Activated CD4-positive, alpha-beta T cell treated with anti-CD3 and anti-CD28 coated beads for 48 hours (primary cell): ENCODE data around the gene ZDHHC24.
"Not testable (repeated sequence)": the region's sequence is repeated elsewhere in the genome, so short reads cannot be mapped to it uniquely, and the experiment has no call there.

ENCODE experiments used
- DNase-seq: peaks from one replicate; pipeline ENCODE4 v3.0.0-alpha.2; 2020

ZDHHC24 gene, protein sequence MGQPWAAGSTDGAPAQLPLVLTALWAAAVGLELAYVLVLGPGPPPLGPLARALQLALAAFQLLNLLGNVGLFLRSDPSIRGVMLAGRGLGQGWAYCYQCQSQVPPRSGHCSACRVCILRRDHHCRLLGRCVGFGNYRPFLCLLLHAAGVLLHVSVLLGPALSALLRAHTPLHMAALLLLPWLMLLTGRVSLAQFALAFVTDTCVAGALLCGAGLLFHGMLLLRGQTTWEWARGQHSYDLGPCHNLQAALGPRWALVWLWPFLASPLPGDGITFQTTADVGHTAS

DNA sequence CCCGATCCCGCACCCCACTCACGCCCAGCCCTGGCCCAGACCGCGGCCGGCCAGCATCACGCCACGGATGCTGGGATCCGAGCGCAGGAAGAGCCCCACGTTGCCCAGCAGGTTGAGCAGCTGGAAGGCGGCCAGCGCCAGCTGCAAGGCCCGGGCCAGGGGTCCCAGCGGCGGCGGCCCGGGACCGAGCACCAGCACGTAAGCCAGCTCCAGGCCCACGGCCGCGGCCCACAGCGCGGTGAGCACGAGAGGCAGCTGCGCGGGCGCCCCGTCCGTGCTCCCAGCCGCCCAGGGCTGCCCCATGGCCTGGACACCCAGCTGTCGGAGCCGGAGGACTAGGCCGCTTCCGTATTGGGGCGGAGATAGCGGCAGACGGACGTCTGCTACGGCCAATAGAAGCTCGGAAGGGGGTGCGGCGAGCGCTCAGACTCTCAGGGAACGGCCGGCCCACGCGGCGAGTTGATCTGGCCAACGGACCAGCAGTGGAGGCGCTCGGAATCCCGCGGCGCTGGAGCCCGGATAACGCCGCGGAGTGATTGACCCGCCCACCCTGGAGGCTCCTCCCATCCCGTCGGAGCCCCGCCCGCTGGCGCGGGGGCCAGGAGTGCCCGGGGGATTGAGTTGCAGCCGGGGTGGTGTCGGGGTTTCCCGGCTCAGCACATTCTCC is at the start of gene ZDHHC24:
ZDHHC24 (minus strand) TSS at position 348 of the 667 bp plus-strand sequence; CDS start at position 303, 45 bp downstream.
- DNase-seq, result peak; percentile 95

DNA sequence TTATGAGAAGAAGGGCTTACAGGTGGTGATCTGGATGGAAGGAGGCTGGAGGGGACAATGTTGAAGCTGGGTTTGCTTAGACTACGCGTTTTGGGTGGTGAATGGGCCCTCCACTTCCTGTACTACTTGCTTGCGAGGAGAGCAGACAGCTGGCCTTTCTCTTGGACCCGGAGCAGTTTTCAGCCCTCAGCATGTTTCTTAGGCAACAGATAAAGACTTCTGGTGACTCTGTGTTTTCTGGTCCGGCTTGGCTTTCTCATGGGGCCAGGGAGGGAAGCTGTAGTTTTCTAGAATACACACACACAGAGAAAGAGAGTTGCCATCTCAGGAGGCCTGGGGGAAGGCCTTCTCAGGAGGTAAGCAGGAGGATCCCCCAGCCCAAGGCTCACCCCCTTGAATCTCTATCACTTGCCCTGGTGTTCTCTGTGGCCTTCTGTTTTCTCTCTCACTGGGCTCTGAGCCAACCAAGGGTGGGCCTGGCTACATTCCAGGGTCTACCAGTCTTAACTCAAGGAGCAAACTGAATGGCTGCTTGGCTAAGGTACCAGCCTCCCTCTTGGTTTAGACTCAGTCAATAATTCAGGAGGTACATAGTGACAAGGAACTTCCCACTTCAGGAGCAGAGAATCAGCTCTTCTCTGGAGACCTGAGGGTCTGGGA is 49.5 kb upstream of the ZDHHC24 start:
- peak; percentile 17 for DNase-seq

DNA sequence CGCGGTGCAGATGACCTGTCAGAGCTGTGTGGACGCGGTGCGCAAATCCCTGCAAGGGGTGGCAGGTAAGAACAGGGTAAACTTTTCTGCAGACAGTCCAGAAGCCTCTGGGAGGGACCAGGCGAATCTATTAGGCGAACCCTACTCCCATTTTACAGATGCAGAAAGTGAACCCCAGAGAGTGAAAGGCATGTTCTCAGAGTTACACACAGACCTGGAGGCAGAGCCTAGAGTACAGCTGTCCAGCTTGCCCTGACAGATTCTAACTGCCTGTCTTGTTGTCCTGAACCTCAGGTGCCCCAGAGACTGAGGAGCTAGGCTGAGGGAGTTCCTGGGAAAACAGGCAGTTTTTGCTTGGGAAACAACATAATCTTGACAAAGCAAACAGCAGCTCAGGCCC is 47.8 kb upstream of the ZDHHC24 start:
- no peak for DNase-seq

DNA sequence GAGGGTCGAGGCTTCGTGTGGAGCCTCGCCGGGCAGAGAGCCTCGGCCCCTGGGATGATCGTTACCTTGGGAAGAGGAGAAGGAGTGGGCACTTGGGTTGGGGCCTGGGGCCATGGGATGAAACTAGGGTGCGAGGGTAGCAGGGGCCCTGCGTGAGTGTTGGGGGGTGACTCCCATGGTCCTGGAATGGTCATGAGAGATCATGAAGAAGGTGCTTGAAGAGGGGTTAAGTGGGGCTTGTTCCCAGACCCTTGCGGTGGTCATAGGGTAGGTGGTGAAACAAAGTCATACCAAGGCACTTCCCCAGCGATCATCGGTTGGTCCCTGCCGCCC is 47.4 kb upstream of the ZDHHC24 start:
- DNase-seq, result no peak

DNA sequence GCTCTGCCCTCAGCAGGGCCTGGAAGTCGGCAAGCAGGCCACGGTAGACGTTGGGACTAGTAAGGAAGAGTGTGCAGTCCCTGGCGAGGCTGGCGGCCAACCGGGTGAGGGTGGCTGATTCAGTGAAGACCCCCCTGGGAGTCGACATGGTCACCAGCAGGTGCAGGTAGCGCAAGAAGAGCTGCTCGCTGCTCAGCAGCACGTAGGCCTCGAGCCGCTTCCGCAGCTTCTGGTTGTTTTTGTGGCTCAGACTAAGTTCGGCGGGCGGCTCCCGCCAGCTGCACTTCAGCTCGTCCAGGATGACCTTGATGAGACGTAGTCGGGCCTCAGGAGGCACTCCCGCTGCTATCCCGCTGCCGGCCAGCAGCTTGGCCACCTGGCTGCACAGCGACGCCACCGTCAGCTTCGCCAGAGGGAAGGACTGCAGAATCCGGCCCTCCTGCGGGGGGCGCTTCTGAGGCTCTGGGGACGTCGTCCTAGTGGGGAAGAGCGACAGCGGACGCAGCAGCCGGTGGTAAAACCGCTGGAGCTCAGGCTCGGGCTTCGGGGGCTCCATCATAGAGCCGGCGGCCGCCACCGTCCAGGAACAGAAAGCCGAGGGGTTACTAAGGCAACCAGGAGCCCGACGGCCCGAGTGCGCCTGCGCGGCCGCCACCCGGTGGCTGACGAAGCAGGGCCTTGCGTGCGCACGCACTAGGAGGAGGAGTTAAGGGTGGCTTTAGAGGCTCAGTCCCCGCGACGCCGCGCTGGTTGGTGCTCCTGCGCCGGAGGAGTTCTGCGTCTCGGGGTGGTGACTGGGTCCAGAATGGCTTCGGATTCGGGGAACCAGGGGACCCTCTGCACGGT is 46.8 kb upstream of the ZDHHC24 start, which contains the start of the genes CCDC87 and CCS:
CCDC87 (minus strand) TSS at position 607 of the 846 bp plus-strand sequence; CDS start at position 559, 48 bp downstream.
CCS (plus strand) TSS at position 729 of the 846 bp plus-strand sequence; CDS start at position 806, 77 bp downstream.
- DNase-seq, result peak; percentile 99

DNA sequence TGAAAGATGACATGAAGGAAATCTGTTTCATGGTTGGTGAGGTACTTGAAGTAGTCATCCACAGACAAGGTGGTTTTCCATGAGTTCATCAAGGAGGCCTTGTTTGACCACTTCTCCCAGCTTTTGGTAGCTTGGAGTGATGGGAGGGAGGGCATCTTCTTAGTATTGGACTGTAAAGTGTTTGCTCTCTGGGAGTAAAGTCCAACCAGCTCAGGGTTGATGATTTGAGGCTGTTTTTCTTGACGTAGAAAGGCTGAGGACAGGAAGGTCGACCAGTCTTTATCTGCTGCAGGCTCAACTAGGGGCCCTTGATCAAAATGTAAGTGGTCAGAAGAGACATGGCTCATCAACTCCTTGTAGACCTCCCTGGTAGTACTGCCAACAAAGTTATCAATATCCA is 45.3 kb upstream of the ZDHHC24 start:
- DNase-seq, result no peak

DNA sequence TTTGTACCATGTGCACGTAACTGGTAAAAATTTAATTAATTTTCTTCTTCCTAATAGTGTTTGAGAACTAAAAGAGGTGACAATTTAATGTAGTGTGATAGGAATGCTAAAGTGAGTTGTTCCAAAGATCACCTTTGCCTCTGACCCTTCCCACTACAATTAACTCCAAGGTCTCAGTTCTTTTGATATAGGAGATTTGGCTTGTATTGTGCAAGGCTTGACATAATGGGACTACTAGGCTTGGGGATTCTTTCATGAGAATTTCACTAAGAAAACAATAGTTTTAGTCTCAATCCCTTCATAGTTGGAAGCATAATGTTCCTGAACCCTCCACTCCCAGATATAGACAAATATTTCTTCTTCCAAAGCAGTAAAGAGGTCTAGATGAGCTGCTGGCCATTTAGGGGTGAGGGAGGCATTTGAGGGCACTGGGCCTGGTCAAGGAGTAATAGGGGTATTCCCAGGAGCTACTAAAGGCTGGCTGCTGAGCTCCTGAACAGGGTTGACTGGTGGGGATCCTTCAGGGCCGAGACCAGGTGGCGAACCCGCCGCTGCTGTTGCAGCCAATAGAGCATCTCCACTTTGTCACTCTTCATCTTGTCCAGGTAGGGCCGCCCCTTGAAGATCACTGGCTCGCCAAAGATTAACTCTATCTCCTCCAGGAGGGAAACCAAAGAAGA is 44.3 kb upstream of the ZDHHC24 start:
- no peak for DNase-seq

DNA sequence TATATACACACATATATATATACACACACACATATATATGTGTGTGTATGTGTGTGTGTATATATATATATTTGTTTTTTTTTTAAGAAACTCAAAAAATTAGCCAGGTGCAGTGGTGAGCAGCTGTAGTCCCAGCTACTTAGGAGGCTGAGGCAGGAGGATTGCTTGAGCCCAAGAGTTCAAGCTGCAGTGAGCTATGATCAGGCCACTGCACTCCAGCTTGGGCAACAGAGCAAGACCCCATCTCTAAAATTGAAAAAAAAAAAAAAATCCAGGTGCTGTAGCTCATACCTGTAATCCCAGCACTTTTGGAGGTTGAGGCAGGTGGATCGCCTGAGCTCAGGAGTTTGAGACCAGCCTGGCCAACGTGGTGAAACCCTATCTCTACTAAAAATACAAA is 43.5 kb upstream of the ZDHHC24 start:
- DNase-seq, result not testable (repeated sequence)

DNA sequence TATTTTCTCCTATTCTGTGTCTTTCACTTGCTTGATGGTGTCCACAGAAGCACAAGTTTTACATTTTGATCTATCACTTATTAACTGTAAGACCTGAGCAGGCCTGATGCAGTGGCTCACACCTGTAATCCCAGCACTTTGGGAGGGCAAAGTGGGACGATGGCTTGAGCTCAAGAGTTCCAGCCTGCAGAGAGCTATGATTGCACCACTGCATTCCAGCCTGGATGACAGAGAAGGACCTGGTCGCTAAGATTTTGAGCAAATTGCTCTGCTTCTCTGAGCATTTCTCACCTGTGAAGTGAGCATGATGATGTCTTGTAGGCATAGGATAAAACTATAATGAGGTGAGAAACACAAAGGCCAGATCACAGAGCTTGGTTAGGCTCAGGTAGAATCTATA is 40.3 kb upstream of the ZDHHC24 start:
- no peak for DNase-seq

DNA sequence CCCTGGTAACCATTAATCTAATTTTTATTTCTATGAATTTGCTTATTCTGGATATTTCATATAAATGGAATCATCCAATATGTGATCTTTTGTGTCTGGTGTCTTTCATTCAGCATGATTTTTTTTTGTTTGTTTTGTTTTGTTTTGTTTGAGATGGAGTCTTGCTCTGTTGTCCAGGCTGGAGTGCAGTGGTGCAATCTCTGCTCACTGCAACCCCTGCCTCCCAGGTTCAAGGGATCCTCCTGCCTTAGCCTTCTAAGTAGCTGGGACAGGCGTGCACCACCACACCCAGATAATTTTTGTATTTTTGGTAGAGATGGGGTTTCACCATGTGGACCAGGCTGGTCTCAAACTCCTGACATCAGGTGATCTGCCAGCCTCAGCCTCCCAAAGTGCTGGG is 39.6 kb upstream of the ZDHHC24 start:
- not testable (repeated sequence) for DNase-seq

DNA sequence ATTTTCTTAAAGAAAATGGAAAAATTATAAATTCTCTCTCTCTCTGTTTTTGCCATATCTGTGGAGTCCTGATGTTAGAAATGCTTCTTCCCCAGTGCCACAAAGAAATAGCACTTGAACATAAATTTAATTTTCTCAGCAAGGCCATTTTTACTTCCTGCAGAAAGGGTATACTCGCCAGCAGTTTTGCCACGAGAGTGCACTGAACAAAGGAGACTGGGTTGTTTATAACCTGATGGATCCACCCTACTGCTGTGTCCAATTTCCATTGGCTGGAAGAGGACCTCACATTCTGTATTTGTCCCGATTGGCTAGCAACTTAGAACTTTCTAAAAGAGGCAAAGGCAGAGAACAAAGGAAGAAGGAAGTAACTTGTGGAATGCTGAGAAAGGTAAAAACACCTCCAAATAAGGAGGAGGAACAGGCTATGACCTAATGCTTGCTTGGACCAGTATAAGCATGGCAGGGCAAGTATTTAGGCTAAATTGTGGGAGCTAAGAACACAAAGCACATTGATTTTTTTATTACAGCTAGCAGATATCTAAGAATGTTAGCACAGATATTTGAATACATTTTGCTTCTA is 36.8 kb upstream of the ZDHHC24 start:
- DNase-seq, result not testable (repeated sequence)

DNA sequence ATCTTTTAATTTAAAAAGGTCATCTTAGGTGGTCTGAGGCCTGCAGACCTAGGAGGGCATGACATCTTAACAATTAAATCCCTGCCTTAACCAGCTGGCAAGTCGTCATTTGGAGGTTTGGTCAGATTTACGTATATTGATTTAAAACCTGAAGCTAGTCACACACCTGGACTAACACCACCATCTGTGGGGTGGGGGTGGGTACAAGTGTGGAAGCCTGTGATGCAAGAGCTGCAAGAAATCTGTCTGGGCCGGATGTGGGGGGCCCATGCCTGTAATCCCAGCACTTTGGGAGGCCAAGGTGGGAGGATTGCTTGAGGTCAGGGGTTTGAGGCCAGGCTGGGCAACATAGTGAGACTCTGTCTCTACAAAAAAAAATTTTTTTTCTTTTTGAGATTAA is 35.4 kb upstream of the ZDHHC24 start:
- no peak for DNase-seq

DNA sequence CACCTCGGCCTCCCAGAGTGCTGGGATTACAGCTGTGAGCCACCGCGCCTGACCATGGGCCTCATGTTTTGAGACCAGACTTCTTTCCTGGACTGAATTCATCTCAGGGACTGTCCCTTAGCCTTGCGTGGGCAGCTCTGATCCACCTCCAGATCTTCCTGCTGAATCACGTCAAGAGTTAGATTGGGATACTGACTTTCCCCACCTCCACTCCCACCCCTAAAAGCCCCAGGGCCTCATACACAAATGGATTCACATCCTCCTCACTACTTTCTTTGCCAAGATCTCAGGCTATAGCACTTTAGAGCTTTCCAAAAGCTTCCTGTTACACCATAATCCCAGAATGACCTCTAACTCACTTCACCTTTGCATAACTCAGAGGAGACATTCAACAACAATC is 35.0 kb upstream of the ZDHHC24 start:
- no peak for DNase-seq

DNA sequence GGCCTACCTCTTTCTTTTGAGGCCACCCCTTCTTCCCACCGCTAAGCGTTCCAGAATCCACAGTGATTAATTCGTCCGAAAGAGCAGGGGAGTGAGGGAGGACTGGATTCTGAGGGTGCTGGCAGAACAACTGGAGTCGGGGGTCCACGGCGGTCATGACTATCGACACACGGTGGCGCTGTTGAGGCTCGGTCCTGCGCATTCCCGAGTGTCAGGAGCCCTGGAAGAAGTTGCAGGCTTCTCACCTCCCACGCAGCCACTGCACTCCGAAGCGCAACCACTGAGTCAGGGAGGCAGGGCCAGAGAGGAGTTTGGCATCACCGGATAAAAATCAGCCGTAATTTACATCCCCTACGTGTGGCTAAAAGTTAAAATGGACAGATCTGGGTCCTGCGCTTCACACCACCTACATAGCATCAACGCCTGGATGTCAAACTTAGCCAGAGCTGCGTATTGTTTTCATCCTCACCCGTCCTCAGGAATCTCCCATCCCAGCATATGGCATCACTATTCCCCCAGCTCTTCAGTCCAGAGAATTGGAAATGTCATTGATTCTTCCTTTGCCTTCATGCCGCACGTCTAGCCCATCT is 33.3 kb upstream of the ZDHHC24 start:
- DNase-seq, result peak; percentile 89

DNA sequence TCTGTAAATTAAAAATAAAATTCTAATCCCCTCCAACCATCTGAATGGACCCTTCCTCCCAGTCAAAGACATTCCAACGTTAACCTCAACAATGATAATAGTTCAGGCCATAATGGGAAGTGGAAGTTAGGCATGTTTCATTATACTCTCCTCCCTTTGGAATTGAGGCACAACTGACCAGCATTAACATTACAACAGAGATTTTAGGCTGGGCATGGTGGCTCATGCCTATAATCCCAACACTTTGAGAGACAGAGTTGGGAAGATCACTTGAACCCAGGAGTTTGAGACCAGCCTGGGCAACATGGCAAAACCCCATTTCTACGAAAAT is 25.0 kb upstream of the ZDHHC24 start:
- no peak for DNase-seq

DNA sequence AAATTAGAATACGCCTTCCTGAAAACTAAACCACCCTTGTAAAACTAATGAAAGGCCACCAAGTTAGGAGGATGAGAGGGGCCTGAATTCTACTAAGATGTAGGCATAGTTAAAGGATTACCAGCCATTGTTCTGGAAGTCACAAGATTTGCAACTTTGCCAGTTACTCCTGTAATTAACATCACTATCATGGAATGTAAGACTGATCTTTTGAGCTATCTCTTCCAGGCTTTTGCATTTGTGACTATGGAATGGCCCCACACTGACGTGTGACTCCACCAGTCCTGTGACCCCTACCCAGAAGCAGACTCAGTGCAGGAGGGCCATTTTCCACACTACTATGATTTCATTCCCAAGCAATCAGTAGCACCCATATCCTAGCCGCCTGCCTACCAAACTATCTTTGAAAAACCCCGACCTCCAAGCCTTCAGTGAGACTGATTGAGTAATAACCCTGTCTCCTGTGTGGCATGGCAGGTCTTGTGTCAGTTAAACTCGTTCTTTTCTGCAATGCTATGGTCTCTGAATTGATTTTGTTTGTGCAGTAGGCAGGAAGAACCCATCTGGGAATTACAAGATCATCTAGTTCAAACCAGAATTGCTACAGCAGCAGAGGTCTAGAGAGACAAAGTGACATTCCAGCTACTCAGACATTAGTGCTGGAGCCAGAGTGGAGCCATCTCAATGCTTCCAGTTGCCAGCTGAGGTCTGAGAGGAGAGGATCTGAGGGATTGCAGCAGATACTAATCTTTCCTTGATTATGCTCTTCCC is 24.4 kb upstream of the ZDHHC24 start:
- no peak for DNase-seq

DNA sequence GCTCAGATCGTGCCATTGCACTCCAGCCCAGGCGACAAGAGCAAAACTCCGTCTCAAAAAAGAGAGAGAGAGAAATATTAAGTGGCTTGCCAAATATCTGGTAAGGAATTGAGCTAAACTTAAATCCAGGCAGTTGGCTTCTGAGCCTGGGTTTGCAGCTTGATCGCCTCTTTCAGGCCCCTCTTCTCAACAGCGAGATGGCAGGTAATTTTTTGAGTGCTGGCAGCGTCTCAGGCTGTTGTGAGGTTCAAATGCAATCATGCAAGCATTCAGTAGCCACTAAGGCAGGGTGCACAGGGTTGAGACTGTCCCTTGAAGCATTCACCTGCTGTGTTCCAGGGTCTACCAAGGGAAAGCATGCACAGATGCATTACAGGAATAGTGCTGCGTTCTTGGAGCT is 23.2 kb upstream of the ZDHHC24 start:
- no peak for DNase-seq

DNA sequence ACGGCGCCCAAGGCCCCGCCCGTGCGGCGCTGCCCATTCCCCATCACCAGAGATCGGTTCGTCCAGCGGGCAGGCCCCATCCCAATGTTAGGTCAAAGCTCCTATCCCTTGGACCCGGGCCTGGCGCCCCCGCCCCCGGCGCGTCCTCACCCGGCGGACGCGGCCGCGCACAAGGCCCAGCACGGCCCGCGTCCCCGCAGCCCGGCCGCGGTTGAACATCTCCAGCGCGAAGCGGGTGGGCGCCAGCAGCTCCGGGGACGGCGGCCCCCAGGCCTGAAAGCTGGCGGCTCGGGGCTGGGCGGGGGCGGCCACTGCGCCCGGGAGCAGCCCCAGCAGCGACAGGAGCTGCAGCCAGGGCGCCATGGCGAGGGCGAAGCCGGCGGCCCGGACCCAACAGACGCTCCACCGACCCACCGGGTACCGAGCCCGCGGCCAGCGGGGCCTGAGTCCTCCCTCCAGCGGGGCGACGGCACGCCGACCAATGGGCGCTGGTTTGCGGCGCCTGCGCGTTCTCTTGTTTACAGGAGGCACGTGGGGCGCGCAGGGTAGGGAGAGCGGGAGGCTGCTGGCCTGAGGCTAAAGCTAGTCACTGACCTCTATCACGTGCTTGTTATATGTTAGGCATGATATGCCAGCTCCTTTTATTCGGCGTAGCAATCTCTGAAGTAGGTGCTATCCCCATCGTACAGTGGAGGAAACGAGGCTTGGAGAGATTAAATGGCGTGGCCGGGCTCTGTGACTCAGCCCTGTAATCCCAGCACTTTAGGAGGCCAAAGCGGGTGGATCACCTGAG is 22.5 kb upstream of the ZDHHC24 start, which contains the start of gene CTSF:
CTSF (minus strand) TSS at position 483 of the 793 bp plus-strand sequence; CDS start at position 363, 120 bp downstream.
- DNase-seq, result peak; percentile 80

DNA sequence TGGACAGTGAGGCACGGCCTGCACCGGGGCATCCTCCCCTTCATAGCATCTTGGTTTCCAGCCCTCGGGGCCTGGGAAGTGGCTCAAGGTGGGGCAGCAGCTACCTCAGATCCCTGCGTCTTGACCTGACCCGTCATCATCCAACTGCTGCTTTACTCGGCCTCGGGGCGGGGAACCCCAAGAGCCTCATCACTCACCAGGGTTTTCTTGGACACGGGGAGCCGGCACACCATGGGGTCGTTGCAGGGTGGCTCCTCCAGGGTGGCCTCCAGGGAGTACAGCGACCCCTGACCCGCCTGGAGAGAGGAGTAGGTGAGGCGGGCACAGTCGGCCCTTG is 21.9 kb upstream of the ZDHHC24 start:
- no peak for DNase-seq

DNA sequence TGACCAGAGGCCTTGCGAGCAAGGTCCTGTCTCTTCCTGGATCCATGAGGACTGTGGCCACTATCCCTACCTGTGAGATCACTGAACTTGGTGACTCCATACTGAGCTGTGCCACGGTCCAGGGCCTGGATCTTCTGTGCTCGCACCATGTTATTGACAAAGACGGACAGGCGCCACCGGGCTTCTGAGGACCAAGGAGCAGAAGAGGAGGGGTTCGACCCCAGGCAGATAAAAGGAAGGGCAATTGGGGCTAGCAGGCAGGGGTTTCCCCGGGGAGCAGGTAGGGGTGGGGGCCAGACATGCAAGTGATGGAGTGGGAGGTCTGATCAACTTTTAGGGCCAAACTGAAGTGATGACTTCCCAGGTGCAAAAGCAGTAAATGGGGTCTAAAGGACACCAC is 20.4 kb upstream of the ZDHHC24 start:
- no peak for DNase-seq
